ENCODE measurements around the gene CYSRT1.

The CYSRT1 gene

GRCh38 chr9:137192448-137192780 lies 32.6 kb upstream of the CYSRT1 start:
- no peaks in the 10 kb centered on the region for H3K9me3 ChIP-seq (replicated peaks; ENCODE audit: low read length)
- H3K4me3 ChIP-seq (ENCODE audit: low read length) = no peak overlapping the region
- no peak overlapping the region for H3K9ac ChIP-seq (ENCODE audit: low read depth, low read length)
- no peaks in the 10 kb centered on the region for H3K27me3 ChIP-seq (ENCODE audit: control insufficient read depth, insufficient read depth, low read length)
- H3K4me1 ChIP-seq (ENCODE audit: control insufficient read depth, insufficient read depth, low read length) = peaks cover 14% of the 10 kb centered on the region
- H3K4me2 ChIP-seq (ENCODE audit: low read length) = no peak overlapping the region
- H3K36me3 ChIP-seq (ENCODE audit: insufficient read depth, low read length) = peaks cover 27% of the 10 kb centered on the region

- Histone ChIP-seq H3K9ac (ENCODE audit: low read depth, low read length) (no peak overlapping the region), H3K27me3 (ENCODE audit: control insufficient read depth, insufficient read depth, low read length) (no peaks in the 10 kb centered on the region), H3K9me3 (replicated peaks; ENCODE audit: low read length) (no peaks in the 10 kb centered on the region), H3K4me2 (ENCODE audit: low read length) (no peak overlapping the region), H3K4me1 (ENCODE audit: control insufficient read depth, insufficient read depth, low read length) (peaks cover 14% of the 10 kb centered on the region), H3K4me3 (ENCODE audit: low read length) (no peak overlapping the region), H3K36me3 (ENCODE audit: insufficient read depth, low read length) (peaks cover 27% of the 10 kb centered on the region)
Measured at GRCh38 chr9:137192859-137193258, 32.1 kb upstream of the CYSRT1 start.

- Histone ChIP-seq H3K9ac (ENCODE audit: low read depth, low read length) (no peak overlapping the region), H3K36me3 (ENCODE audit: insufficient read depth, low read length) (peaks cover 27% of the 10 kb centered on the region), H3K27me3 (ENCODE audit: control insufficient read depth, insufficient read depth, low read length) (no peaks in the 10 kb centered on the region), H3K4me3 (ENCODE audit: low read length) (no peak overlapping the region), H3K4me2 (ENCODE audit: low read length) (no peak overlapping the region), H3K9me3 (replicated peaks; ENCODE audit: low read length) (no peaks in the 10 kb centered on the region), H3K4me1 (ENCODE audit: control insufficient read depth, insufficient read depth, low read length) (peaks cover 23% of the 10 kb centered on the region)
Measured at GRCh38 chr9:137193771-137194170, 31.2 kb upstream of the CYSRT1 start.

GRCh38 chr9:137194388-137194787 lies 30.6 kb upstream of the CYSRT1 start:
- Histone ChIP-seq H3K9ac (ENCODE audit: low read depth, low read length) (no peak overlapping the region), H3K4me2 (ENCODE audit: low read length) (no peak overlapping the region), H3K4me3 (ENCODE audit: low read length) (no peak overlapping the region), H3K9me3 (replicated peaks; ENCODE audit: low read length) (no peaks in the 10 kb centered on the region), H3K36me3 (ENCODE audit: insufficient read depth, low read length) (peaks cover 27% of the 10 kb centered on the region), H3K4me1 (ENCODE audit: control insufficient read depth, insufficient read depth, low read length) (peaks cover 28% of the 10 kb centered on the region), H3K27me3 (ENCODE audit: control insufficient read depth, insufficient read depth, low read length) (no peaks in the 10 kb centered on the region)

- Histone ChIP-seq H3K4me2 (ENCODE audit: low read length) (no peak overlapping the region), H3K4me1 (ENCODE audit: control insufficient read depth, insufficient read depth, low read length) (peaks cover 26% of the 10 kb centered on the region), H3K36me3 (ENCODE audit: insufficient read depth, low read length) (peaks cover 25% of the 10 kb centered on the region), H3K27me3 (ENCODE audit: control insufficient read depth, insufficient read depth, low read length) (no peaks in the 10 kb centered on the region), H3K9me3 (replicated peaks; ENCODE audit: low read length) (no peaks in the 10 kb centered on the region), H3K4me3 (ENCODE audit: low read length) (no peak overlapping the region), H3K9ac (ENCODE audit: low read depth, low read length) (no peak overlapping the region)
Measured at GRCh38 chr9:137194909-137195308, 30.1 kb upstream of the CYSRT1 start.

- Histone ChIP-seq H3K27me3 (ENCODE audit: control insufficient read depth, insufficient read depth, low read length) (no peaks in the 10 kb centered on the region), H3K4me2 (ENCODE audit: low read length) (no peak overlapping the region), H3K4me1 (ENCODE audit: control insufficient read depth, insufficient read depth, low read length) (peaks cover 22% of the 10 kb centered on the region), H3K36me3 (ENCODE audit: insufficient read depth, low read length) (peaks cover 18% of the 10 kb centered on the region), H3K9ac (ENCODE audit: low read depth, low read length) (no peak overlapping the region), H3K4me3 (ENCODE audit: low read length) (no peak overlapping the region), H3K9me3 (replicated peaks; ENCODE audit: low read length) (no peaks in the 10 kb centered on the region)
Measured at GRCh38 chr9:137195525-137196220, 29.3 kb upstream of the CYSRT1 start.

- H3K9ac ChIP-seq (ENCODE audit: low read depth, low read length) = peak overlapping the region; percentile 11
- no peaks in the 10 kb centered on the region for H3K27me3 ChIP-seq (ENCODE audit: control insufficient read depth, insufficient read depth, low read length)
- peak overlapping the region; percentile 83 for H3K4me2 ChIP-seq (ENCODE audit: low read length)
- no peaks in the 10 kb centered on the region for H3K36me3 ChIP-seq (ENCODE audit: insufficient read depth, low read length)
- no peaks in the 10 kb centered on the region for H3K9me3 ChIP-seq (replicated peaks; ENCODE audit: low read length)
- H3K4me3 ChIP-seq (ENCODE audit: low read length) = peak overlapping the region; percentile 84
- peaks cover 30% of the 10 kb centered on the region for H3K4me1 ChIP-seq (ENCODE audit: control insufficient read depth, insufficient read depth, low read length)
Measured at GRCh38 chr9:137198051-137198901, 26.7 kb upstream of the CYSRT1 start.

GRCh38 chr9:137198902-137199283 lies 26.1 kb upstream of the CYSRT1 start:
- no peaks in the 10 kb centered on the region for H3K9me3 ChIP-seq (replicated peaks; ENCODE audit: low read length)
- peak overlapping the region; percentile 83 for H3K4me2 ChIP-seq (ENCODE audit: low read length)
- H3K9ac ChIP-seq (ENCODE audit: low read depth, low read length) = peak overlapping the region; percentile 44
- H3K36me3 ChIP-seq (ENCODE audit: insufficient read depth, low read length) = no peaks in the 10 kb centered on the region
- no peaks in the 10 kb centered on the region for H3K27me3 ChIP-seq (ENCODE audit: control insufficient read depth, insufficient read depth, low read length)
- H3K4me3 ChIP-seq (ENCODE audit: low read length) = peak overlapping the region; percentile 84
- H3K4me1 ChIP-seq (ENCODE audit: control insufficient read depth, insufficient read depth, low read length) = peaks cover 32% of the 10 kb centered on the region

GRCh38 chr9:137199411-137200121 lies 25.4 kb upstream of the CYSRT1 start:
- peak overlapping the region; percentile 83 for H3K4me2 ChIP-seq (ENCODE audit: low read length)
- H3K4me1 ChIP-seq (ENCODE audit: control insufficient read depth, insufficient read depth, low read length) = peaks cover 38% of the 10 kb centered on the region
- no peaks in the 10 kb centered on the region for H3K9me3 ChIP-seq (replicated peaks; ENCODE audit: low read length)
- H3K36me3 ChIP-seq (ENCODE audit: insufficient read depth, low read length) = no peaks in the 10 kb centered on the region
- H3K4me3 ChIP-seq (ENCODE audit: low read length) = peak overlapping the region; percentile 84
- H3K27me3 ChIP-seq (ENCODE audit: control insufficient read depth, insufficient read depth, low read length) = no peaks in the 10 kb centered on the region
- peak overlapping the region; percentile 44 for H3K9ac ChIP-seq (ENCODE audit: low read depth, low read length)

- Histone ChIP-seq H3K4me2 (ENCODE audit: low read length) (peak within 1 kb of the TSS; percentile 95), H3K9ac (ENCODE audit: low read depth, low read length) (peak within 1 kb of the TSS; percentile 79), H3K27me3 (ENCODE audit: control insufficient read depth, insufficient read depth, low read length) (no peaks in the 10 kb centered on the region), H3K4me1 (ENCODE audit: control insufficient read depth, insufficient read depth, low read length) (peaks cover 41% of the 10 kb centered on the region), H3K9me3 (replicated peaks; ENCODE audit: low read length) (no peaks in the 10 kb centered on the region), H3K36me3 (ENCODE audit: insufficient read depth, low read length) (no peaks in the 10 kb centered on the region), H3K4me3 (ENCODE audit: low read length) (peak within 1 kb of the TSS; percentile 93)
Measured at GRCh38 chr9:137200311-137201204, 24.4 kb upstream of the CYSRT1 start, which contains the start of gene TPRN. Gene TPRN, minus strand, starts transcription at chr9:137200741. Its CDS starts 30 bp downstream, at chr9:137200711.
